Left kidney (tissue), 2 donors: ENCODE results near the gene GLIS2. TPM values are rescaled to one million over a fixed set of nuclear protein-coding genes. Genes with fewer than 3 reads are reported as not detected.
"Not testable (repeated sequence)": the region's sequence is repeated elsewhere in the genome, so short reads cannot be mapped to it uniquely, and the experiment has no call there.

Source experiments
- DNase-seq: peaks from one replicate; pipeline ENCODE4 v3.0.0-alpha.2; 2013
- polyA plus RNA-seq: library from polyadenylated mRNA; unstranded; fragments of 120-200 nt; gene quantifications from one replicate; pipeline ENCODE4 v1.2.1, GENCODE V29; 2013; ENCODE audit not compliant: insufficient read length

The GLIS2 gene
- polyA plus RNA-seq, 1 donor: 32.5 TPM

DNA sequence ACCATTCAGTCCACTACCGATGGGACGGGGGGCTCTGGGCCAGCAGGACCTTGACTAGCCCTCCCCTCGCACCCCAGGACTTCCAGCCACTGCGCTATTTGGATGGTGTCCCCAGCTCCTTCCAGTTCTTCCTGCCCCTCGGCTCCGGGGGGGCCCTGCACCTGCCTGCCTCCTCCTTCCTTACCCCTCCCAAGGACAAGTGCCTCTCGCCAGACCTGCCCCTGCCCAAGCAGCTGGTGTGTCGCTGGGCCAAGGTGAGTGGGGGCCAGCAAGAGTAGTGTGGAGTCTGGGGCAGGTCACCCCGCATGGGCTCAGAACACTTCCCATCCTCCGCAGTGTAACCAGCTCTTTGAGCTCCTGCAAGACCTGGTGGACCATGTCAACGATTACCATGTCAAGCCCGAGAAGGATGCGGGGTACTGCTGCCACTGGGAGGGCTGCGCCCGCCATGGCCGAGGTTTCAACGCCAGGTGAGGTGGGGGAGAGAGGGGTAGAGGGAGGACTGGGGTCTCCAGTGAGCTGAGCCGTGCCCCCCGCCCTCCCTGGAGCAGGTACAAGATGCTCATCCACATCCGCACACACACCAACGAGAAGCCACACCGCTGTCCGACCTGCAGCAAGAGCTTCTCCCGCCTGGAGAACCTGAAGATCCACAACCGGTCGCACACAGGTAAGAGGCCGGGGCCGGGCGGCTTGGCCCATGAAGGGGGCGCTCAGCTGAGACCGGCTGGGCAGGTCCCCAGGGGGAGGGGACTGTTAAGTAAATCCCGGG is 19.0 kb downstream of the GLIS2 start:
- no peak for DNase-seq

DNA sequence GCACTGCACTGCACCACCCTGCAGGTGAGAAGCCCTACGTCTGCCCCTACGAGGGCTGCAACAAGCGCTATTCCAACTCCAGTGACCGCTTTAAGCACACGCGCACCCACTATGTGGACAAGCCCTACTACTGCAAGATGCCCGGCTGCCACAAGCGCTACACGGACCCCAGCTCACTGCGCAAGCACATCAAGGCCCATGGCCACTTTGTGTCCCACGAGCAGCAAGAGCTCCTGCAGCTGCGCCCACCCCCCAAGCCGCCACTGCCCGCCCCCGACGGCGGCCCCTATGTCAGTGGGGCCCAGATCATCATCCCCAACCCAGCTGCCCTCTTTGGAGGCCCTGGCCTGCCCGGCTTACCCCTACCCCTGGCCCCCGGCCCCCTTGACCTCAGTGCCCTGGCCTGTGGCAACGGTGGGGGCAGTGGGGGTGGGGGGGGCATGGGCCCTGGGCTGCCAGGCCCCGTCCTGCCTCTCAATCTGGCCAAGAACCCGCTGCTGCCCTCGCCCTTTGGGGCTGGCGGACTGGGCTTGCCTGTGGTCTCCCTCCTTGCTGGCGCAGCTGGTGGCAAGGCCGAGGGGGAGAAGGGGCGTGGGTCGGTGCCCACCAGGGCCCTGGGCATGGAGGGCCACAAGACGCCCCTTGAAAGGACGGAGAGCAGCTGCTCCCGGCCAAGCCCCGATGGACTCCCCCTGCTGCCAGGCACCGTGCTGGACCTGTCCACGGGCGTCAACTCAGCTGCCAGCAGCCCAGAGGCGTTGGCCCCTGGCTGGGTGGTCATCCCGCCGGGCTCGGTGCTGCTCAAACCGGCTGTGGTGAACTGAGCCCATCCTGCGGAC is 21.1 kb downstream of the GLIS2 start:
- no peak for DNase-seq

DNA sequence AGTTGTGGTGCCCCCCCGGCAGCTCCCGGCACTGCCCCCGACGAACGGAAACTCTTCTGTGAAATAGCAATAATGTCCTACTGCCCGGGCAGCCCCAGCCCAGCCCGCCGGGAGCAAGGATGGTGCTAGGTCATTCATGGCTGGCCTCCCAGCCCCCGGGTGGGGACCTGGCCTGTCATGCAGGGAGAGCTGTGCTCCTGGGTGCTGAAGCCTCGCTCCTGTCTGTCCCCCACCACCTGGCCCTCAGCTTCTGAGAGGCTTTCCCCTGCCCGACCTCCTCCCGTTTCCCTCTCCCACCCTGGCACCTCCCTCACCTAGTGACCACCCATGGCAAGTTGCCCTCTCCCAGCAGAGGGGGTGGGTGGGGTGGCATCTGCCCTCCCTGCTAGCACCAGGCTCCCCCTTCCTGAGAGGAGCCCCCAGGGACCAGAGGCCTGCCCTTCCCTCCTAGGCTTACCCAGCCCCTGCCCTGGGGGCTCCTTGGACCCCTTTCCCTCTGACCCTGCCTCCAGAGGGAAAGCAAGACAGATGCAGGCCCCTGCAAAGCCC is 21.7 kb downstream of the GLIS2 start:
- no peak for DNase-seq

DNA sequence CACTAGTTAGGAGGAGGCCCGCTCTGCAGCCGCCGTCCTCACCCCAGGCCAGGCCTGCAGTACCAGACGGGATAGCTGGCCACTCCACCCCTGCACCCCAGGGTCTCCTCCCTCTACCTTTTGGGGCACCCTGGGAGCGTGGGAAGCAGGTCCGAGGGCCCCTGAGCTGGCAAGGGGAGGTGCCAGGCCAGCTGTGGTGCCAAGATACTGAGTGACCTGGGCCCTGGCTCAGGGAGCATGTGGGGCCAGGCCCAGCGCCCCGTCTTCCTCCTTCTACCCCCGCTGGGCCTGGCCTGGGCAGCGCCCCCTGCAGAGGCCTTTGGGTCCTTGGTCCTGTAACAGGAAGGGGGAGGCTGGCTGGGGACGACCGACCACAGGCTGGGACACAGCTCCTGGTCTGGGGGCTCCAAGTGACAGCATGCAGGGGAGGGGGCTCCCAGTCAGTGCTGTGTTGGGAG is 22.3 kb downstream of the GLIS2 start:
- no peak for DNase-seq

DNA sequence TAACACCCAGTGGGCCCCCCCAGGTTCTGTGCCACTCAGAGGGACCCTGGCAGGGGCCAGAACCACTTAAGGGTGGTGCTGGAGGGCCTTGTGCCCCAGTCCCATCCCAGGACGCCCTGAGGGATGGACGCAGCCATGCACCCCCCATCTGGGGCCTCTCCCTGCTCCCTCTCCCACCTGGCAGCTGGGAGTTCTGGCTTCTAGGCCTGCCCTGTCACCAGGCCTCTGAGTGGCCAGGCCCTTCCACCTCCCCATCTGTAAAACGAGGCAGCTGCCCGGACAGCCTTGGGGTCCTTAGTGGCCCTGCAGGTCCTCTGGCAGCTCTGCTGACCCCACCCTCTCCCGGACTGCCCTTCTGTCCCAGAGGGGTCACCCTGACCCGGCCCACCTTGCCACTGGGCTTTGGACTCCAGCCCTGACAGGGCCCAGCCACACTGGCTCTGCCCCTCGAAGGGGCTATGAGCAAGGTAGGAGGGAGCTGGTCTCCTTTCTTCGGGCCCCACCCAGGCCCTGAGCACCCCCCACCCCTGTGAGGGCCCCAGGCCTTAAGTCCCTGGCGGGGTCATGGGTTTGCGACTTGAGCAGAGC is 22.9 kb downstream of the GLIS2 start:
- DNase-seq: no peak

DNA sequence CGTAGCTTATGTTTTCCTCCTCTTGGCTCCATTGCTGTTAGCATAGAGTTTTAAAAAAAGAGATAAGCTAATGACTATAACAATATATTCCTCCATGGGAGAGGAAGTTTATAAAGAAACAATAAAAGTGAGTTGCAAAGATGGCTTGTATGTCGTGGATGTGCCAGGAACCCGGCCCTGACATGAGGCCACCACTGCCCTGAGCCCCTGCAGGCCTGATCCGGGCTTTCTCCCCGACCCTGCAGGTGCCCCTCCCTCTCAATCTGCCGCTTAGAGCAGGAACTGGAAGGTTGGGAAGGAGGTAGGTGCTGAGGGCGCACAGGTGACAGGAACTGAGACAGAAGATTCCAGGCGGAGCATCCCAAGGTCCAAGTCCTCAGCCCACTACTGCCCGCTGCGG is 23.6 kb downstream of the GLIS2 start:
- no peak for DNase-seq

DNA sequence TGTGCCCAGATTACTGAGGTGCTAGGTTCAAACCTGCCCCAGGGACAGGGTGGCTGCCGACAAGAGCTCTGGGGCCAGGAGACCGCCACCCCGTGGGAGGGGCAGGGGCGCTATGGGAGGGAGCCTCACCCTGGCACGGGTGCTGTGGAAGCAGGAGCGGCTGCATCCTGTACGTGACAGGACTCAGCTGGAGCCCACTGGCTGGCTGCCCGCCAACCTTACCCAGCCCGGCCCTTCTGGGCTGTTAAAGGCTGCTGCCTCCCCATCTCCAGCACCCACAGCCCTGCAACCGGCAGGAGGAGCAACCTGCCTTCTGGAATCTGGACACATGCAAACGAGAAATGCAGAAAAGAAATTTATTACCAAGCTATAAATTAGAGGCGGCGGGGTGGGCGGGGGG is 24.0 kb downstream of the GLIS2 start:
- DNase-seq: no peak

DNA sequence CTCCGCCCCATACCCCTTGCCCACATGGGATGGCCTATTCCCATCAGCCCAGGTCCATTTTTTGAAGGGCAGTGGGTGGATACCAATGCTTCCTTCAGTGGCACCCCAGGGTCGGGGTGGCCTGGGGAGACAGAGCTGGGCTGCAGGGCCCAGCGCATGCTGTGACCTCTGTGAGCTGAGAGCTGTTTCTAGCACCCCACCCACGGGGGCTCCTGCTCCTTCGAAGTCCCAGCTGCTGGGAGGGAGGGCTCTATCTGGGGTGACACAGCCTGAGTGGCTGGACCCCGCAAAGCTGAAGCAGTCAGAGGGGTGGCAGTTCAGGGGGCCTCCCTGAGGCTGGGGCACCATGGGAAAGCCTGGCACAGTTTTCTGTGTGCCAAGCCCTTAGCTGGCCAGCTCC is 24.6 kb downstream of the GLIS2 start:
- no peak for DNase-seq

DNA sequence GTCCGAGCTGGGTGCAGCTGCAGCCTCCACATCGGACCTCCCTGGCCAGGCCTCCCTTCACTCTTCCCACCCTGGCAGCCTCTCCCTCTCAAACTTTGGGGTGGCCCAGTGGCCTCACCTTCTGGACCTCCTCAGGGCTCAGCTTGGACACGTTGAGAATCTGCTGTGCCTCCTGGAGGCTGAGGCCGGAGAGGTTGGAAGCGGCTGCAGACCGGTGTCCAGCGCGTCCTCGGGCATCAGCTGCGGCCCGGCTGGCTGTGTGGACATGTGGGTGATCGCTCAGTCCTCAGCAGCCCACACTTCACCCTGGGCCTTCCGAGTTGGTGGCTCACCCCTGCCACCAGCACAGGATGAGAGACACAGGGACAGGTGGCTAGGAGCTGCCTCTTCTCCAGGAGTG is 25.4 kb downstream of the GLIS2 start:
- DNase-seq: no peak

DNA sequence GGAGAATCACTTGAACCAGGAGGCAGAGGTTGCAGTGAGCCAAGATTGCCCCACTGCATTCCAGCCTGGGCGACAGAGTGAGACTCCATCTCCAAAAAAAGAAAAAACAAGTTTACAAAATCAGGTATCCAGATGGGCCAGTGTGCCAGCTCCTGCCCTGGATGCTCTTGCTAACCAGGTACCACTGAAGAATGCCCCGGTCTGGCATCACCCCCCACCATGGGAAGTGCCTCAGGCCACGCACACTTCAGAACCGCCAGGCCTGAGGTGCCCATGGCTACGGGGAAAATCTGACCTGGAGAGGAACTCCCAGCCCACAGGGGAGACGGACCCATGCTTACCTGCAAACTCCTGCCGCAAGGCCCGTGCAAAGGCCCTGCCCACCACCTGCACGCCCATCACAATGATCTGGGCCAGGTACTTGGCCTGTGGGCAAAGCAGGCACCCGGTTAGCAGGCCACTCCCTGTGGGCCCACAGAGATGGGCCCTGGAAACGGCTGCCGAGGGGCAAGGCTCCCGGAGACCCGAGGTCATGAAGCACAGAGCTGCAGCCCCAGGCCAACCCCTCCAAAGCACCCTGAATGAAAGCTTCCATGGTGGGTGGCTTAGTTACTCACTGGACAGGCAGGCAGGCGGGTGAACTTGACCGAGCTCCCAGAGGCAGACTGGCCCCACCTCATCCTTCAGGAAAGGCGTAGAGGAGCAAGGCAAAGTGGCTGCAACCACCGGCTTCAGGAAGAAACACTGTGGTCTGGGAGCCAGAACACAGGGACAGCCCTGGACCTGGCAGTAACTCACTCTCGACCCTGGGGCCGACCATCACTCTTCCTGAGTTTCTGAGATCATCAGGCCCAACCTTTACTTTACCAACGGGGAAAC is 27.2 kb downstream of the GLIS2 start:
- no peak for DNase-seq

DNA sequence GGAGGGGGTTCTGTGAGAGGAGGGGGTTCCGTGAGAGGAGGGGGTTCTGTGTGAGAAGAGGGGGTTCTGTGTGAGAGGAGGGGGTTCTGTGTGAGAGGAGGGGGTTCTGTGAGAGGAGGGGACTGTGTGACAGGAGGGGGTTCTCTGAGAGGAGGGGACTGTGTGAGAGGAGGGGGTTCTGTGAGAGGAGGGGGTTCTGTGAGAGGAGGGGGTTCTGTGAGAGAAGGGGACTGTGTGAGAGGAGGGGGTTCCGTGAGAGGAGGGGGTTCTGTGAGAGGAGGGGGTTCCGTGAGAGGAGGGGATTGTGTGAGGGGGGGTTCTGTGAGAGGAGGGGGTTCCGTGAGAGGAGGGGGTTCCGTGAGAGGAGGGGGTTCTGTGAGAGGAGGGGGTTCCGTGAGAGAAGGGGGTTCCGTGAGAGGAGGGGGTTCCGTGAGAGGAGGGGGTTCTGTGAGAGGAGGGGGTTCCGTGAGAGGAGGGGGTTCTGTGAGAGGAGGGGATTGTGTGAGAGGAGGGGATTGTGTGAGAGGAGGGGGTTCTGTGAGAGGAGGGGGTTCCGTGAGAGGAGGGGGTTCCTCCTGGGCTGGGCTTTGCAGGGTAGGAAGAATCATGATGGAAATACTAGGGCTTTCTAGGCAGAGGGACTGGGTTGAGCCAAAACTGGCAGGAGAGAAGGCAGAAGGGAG is 28.6 kb downstream of the GLIS2 start:
- not testable (repeated sequence) for DNase-seq

DNA sequence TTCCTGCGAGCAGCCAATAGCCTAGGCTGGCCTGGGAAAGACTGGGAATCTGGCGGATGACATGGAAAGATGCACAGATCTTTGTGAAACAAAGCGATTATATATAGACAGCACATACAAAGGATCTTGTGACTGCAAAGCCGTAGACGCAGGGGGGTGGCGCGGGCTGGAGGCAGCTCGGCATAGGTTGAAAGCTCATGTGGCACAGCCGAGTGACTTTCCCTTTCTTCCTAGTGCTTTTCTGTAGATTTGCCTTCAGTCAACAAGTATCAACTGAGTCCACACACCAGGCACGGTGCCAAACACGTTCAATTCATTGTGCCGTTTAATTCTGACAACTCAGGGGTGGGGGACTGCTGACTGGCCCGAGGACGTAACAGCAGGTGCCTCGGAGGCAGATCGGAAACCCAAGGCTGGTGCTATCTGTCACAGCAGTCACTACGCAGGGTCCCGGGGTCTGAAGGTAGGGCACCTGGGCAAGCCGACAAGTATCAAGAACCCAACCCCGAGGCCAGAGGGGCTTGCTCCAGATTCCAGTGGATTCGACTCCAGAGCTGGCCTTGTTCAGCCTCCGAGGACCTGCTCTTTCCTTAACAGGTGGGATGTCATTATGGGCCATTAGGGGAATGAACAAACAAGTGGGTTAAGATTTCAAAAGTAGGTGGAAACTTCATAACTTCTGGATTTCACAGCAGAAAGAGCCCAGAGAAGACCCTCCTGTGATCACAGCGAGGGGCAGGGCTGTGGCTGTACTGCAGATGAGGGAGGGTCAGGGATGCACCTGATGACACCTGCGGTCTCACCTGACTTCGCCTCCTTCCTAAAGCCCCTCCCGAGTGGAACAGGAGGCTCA is 29.3 kb downstream of the GLIS2 start:
- DNase-seq: no peak

DNA sequence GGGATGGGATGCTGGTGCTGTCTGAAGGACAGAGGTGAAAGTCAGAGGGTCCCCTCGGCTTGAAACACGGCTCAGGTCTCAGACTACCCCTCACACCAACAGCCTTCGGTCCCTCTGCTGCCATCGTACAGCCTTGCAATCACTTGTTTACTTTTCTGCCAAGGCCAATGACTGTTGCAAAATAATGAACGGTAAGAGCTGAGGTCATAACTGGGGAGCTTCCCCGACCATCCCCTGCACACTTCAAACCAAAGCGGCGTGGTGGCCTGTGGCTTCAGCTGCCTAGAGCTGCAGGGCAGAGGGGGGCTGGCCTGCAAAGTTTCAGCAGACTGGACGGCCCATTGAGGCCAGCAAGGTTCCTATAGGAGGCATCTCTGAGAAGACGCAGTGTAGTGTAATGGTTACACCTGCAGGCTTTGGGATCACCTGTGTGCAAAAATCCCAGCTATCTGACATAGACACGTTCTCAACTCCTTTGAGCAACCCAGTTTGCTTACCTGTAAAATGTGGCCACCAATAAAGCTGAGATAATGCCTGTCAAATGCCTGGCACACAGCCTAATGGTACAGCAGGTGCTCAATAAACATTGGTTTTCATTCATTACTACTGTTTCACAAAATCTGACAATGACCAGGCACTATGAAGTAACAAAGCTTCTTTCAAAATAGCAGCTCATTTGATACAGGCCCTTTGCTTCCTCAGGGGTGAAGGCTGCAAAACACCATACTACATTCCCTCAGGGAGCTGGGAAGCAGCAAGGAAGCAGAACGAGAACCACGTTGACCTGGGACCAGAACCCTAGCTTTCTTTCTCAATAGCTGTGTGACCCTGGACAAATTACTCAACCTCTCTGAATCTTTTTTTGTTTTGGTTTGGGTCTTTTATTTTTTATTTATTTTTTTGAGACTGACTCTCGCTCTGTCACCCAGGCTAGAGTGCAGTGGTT is 30.2 kb downstream of the GLIS2 start:
- no peak for DNase-seq

DNA sequence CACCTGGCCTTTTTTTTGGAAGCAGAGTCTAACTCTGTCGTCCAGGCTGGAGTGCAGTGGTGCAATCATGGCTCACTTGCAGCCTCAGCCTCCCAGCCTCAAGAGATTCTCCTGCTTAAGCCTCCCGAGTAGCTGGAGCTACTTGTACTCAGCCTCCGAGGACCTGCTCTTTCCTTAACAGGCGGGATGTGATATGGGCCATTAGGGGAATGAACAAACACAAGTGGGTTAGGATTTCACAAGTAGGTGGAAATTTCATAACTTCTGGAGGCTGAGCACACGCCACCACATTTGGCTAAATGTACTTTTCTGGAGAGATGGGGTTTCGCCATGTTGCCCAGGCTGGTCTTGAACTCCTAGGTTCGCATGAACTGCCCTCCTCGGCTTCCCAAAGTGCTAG is 31.1 kb downstream of the GLIS2 start:
- no peak for DNase-seq

DNA sequence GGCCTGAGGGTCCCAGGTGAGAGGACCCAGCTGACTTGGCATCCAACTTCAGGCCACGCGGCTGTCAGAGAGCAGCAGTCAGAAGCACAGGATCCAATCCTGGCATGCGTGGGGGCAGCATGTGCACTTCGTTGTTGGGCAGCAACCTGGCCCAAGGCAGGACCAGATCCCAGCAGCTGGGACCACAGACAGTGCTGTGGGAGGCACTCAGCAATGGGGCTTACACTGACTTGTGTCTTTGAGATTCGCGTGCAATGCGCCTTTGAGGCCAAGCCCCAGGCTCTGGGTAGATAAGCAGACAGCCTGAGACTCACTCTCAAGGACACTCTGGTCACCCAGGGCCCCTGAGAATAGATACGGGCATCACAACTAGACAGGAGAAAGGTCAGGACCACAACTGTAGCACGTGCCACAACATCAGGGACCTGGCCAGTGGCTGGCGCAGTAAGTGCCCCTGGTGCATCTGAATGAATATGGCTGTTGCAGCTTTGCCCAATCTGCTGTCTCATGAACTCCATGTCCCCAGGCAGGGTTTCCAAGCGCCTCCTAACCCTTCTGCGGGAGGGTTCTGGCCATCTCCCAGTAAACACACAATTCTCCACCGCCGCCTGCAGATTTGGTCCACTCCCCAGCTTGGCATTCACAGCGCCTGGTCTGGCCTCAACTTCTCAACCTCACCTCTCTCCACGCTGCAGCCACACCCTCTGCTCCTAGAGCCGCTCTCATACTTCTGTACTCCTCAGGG is 32.1 kb downstream of the GLIS2 start:
- DNase-seq: no peak

DNA sequence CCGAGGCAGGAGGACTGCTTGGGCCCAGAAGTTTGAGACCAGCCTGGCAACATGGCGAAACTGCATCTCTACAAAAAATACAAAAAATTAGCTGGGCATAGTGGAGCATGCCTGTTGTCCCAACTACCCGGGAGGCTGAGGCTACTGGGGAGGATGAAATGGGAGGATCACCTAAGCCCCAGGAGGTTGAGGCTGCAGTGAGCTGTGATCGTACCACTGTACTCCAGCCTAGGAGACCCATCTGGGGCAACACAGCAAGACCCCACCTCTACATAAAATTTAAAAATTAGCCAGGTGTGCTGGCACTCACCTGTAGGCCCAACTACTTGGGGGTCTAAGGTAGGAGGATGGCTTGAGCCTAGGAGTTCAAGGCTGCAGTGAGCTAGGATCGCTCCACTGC is 33.5 kb downstream of the GLIS2 start:
- DNase-seq: no peak

DNA sequence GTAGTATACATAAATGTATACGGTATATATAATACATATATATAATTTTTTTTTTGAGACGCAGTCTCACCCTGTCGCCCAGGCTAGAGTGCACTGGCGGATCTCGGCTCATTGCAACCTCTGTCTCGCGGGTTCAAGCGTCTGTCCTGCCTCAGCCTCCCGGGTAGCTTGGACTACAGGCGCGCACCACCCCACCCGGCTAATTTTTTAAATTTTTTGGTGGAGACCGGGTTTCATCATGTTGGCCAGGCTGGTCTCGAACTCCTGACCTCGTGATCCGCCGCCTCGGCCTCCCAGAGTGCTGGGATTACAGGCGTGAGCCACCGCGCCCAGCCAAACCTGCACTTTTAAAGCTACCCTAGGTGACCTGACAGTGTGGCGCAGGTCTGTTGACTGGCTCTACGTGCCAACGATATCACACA is 34.5 kb downstream of the GLIS2 start:
- DNase-seq: no peak
